Mesodermal cell (in vitro differentiated cells): ENCODE results near the gene OSBPL1A.

Experiments used
- H3K27ac ChIP-seq: 2 replicates; pipeline ENCODE4 v1.7.0; 2013; ENCODE audit warnings: mild to moderate bottlenecking, low read depth, low read length, moderate library complexity; ENCODE audit not compliant: severe bottlenecking
- H3K36me3 ChIP-seq: 2 replicates; pipeline ENCODE4 v1.7.1; 2013; ENCODE audit warnings: mild to moderate bottlenecking, low read length, moderate library complexity; ENCODE audit not compliant: control insufficient read depth, insufficient read depth
- H3K4me1 ChIP-seq: one replicate; pipeline ENCODE4 v1.7.1; 2013; ENCODE audit warnings: mild to moderate bottlenecking, low read length; ENCODE audit not compliant: insufficient read depth, control insufficient read depth, poor library complexity, severe bottlenecking
- H3K4me3 ChIP-seq: 2 replicates; pipeline ENCODE4 v1.7.0; 2013; ENCODE audit warnings: low read length, control low read depth, mild to moderate bottlenecking; ENCODE audit not compliant: insufficient read depth, poor library complexity, severe bottlenecking; ENCODE audit errors: extremely low read depth
- H3K9me3 ChIP-seq: 2 replicates; pipeline ENCODE4 v1.7.1; 2013; ENCODE audit warnings: mild to moderate bottlenecking, low read length, moderate library complexity; ENCODE audit not compliant: control insufficient read depth
- whole genome bisulfite sequencing, 2 experiments: methylation state at CpG; one replicate each; pipeline ENCODE4 v1.1.5; 2013; ENCODE audit warnings: missing lambda C conversion rate in 2 of 2; ENCODE audit not compliant: insufficient coverage in 2 of 2; 5-methylcytosine and 5-hydroxymethylcytosine counted together

OSBPL1A gene

DNA sequence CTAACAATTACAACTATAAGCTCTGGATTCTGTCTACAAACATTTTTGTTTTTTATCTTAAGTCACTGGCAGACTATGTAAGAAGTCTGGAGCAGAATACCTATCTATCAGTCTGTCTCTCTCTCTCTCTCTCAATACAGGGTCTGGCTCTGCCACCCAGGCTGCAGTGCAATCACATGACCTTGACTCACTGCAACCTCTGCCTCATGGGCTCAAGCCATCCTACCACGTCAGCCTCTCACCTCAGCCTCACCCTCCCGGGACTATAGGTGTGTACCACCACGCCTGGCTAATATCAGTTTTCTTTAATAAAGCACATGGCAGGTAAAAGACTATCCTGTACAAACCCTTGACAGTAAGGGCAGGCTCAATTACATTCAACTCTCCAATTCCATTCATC is 96.9 kb downstream of the OSBPL1A start:
- H3K36me3 ChIP-seq, result peaks cover 4% of the 10 kb centered on the region
- no peaks in the 10 kb centered on the region for H3K4me1 ChIP-seq
- no peak overlapping the region for H3K4me3 ChIP-seq
- 75 to 90% methylated on average over 3 of the region's 3 CpGs for WGBS, 2 experiments
- H3K9me3 ChIP-seq, result no peaks in the 10 kb centered on the region
- no peak overlapping the region for H3K27ac ChIP-seq

DNA sequence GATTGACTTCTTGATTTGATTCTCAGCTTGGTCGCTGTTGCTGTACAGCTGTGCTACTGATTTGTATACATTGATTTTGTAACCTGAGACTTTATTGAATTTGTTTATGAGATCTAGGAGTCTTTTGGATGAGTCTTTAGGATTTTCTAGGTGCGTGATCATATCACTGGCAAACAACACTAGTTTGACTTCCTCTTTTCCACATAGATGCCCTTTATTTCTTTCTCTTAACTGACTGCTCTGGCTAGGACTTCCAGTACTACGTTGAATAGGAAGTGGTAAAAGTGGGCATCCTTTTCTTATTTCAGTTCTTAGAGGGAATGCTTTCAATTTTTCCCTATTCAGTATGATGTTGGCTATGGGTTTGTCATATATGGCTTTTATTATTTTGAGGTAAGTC is 101.3 kb downstream of the OSBPL1A start:
- Histone ChIP-seq H3K4me3 (no peak overlapping the region), H3K36me3 (no peaks in the 10 kb centered on the region), H3K27ac (no peak overlapping the region), H3K4me1 (no peaks in the 10 kb centered on the region), H3K9me3 (no peaks in the 10 kb centered on the region)
- 100% methylated on average over 1 of the region's 3 CpGs for WGBS, 2 experiments

- 83 to 88% methylated on average over 10 to 12 of the region's 12 CpGs for WGBS, 2 experiments
- no peaks in the 10 kb centered on the region for H3K36me3 ChIP-seq
- no peaks in the 10 kb centered on the region for H3K9me3 ChIP-seq
- no peak overlapping the region for H3K27ac ChIP-seq
- no peak overlapping the region for H3K4me3 ChIP-seq
- H3K4me1 ChIP-seq, result no peaks in the 10 kb centered on the region
These were observed 104.4 kb downstream of the OSBPL1A start for GRCh38 chr18:24293254-24293653.

DNA sequence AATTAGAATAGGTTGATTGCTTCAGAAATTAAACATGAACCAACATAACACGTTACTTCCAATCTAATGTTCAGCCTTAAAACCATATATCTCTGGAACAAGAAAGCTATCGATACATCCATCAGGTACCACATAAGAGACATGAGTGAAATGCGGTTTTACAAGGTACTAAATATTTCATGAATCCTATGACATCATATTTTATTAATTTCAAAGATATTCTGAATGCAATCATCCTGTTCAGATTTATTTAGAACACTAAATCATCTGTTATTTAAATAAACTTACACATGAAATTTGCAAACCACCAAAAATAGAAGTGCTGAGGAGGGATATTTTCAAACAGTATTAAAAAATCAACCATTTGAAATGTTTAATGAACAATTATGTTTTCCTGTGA is 119.0 kb downstream of the OSBPL1A start:
- Histone ChIP-seq H3K4me1 (no peaks in the 10 kb centered on the region), H3K27ac (no peak overlapping the region), H3K9me3 (no peaks in the 10 kb centered on the region), H3K36me3 (no peaks in the 10 kb centered on the region), H3K4me3 (no peak overlapping the region)
- WGBS, 2 experiments, result 93% methylated on average over 3 of the region's 3 CpGs; no CpG with 5 or more reads in 1 of the 2 experiments

DNA sequence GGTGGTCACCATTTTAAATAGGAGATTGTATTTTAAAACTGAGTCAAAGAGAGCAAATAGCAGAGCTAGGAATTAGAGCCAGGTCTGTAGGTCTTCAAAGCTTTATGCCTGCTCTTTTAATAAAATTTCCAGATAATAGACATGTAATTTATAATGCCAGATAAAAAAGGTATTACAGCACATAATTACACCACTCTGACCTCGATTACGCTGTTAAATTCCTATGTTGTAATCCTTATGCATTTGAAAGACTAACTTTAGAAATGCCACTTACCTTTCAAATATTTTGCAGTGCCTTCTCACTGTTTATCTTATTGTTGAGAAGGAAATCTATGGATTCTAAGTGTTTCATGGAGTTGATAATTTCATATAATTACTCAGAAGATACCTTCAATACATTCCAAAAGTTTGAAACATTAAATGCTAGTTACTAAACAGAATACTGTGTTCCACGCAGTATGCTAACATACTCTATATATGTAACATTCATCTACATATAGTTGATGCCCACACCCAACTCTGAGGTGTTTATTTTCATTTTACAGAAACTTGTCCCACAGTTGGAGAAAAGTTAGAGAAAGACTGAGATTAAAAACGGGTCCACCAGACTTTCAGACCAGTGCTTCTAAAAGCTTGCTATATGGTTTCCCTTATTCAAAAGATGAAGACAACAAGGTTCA is 120.0 kb downstream of the OSBPL1A start:
- Histone ChIP-seq H3K9me3 (no peaks in the 10 kb centered on the region), H3K36me3 (no peaks in the 10 kb centered on the region)
- no CpG with 5 or more reads among the region's 4 CpGs for WGBS, 2 experiments

GRCh38 chr18:24276994-24277393 is 120.6 kb downstream of the OSBPL1A start:
- Histone ChIP-seq H3K4me3 (no peak overlapping the region), H3K9me3 (no peaks in the 10 kb centered on the region), H3K36me3 (no peaks in the 10 kb centered on the region), H3K4me1 (peaks cover 3% of the 10 kb centered on the region), H3K27ac (no peak overlapping the region)

More for the DNA sequence above, 120.0 kb downstream of the OSBPL1A start:
- Histone ChIP-seq H3K4me3 (no peak overlapping the region), H3K27ac (no peak overlapping the region), H3K4me1 (peaks cover 3% of the 10 kb centered on the region)

DNA sequence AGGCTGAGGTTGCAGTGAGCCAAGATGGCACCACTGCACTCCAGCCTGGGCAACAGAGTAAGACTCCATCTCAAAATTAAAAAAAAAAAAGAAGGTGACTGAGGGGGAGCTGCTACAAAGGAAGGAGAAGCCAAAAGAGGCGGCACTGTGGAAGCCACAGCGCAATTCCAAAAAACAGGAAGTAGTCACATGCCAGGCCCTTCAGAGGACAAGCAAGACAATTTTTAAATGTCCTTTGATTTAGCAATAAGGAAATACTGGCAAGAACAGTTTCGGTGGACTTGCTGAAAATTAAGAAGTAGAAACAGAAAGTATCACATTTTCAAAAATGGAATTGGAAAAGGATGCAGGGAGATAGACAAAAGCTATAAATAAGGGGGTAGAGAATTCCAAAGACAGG is 122.8 kb downstream of the OSBPL1A start:
- 88 to 100% methylated on average over 3 of the region's 3 CpGs for WGBS, 2 experiments
- H3K27ac ChIP-seq, result no peak overlapping the region
- no peak overlapping the region for H3K4me3 ChIP-seq
- H3K9me3 ChIP-seq, result no peaks in the 10 kb centered on the region
- peaks cover 6% of the 10 kb centered on the region for H3K4me1 ChIP-seq
- H3K36me3 ChIP-seq, result no peaks in the 10 kb centered on the region

DNA sequence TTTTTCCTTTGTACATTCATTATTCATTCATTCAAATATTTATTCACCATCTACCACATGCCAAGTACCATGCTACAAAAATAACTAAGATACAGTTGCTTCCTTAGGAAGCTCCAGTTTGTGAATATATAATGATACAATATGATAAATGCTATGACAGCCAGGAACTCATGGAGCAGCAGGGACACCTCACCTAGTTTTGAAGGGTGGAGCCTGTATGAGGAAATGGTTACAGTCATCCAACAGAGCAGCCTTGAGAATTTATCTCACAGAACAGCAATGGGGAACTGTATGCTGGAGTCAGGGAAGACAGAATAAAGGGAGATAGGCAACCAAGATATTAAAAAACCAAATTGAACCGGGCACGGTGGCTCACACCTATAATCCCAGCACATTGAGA is 124.0 kb downstream of the OSBPL1A start:
- WGBS, 2 experiments, result 83 to 95% methylated on average over 2 of the region's 2 CpGs
- H3K4me3 ChIP-seq, result no peak overlapping the region
- H3K36me3 ChIP-seq, result no peaks in the 10 kb centered on the region
- no peak overlapping the region for H3K27ac ChIP-seq
- no peaks in the 10 kb centered on the region for H3K9me3 ChIP-seq
- H3K4me1 ChIP-seq, result peaks cover 6% of the 10 kb centered on the region

GRCh38 chr18:24272229-24272525 is 125.4 kb downstream of the OSBPL1A start:
- no peaks in the 10 kb centered on the region for H3K36me3 ChIP-seq
- H3K4me3 ChIP-seq, result peak overlapping the region; percentile 65
- H3K4me1 ChIP-seq, result peaks cover 6% of the 10 kb centered on the region
- 0 to 4% methylated on average over 5 of the region's 9 CpGs for WGBS, 2 experiments
- no peaks in the 10 kb centered on the region for H3K9me3 ChIP-seq
- peak overlapping the region; percentile 41 for H3K27ac ChIP-seq

GRCh38 chr18:24271381-24272228 is 126.0 kb downstream of the OSBPL1A start:
- Histone ChIP-seq H3K36me3 (no peaks in the 10 kb centered on the region), H3K27ac (peak overlapping the region; percentile 41), H3K9me3 (no peaks in the 10 kb centered on the region), H3K4me1 (peaks cover 6% of the 10 kb centered on the region), H3K4me3 (peak overlapping the region; percentile 65)
- 0% methylated on average over 63 to 80 of the region's 96 CpGs for WGBS, 2 experiments

- Histone ChIP-seq H3K4me3 (peak overlapping the region; percentile 65), H3K27ac (no peak overlapping the region), H3K9me3 (no peaks in the 10 kb centered on the region), H3K36me3 (no peaks in the 10 kb centered on the region), H3K4me1 (peaks cover 6% of the 10 kb centered on the region)
- 3 to 6% methylated on average over 3 to 8 of the region's 9 CpGs for WGBS, 2 experiments
These were observed 126.7 kb downstream of the OSBPL1A start for GRCh38 chr18:24270937-24271380.
